Endothelial cell of umbilical vein (primary cell): ENCODE data around the gene EGFL6. TPM values are rescaled to one million over a fixed set of nuclear protein-coding genes. Genes with fewer than 3 reads are reported as not detected.

ENCODE experiments used
- BruUV-seq: library from RNA; stranded (reverse); fragments of 400-500 nt; replicated peaks from 2 replicates; lab custom pipeline; 2021; lab: Mats Ljungman, UMichigan
- CTCF ChIA-PET: fragments of 300-600, 350-600 bp; sonication (Branson Sonifier 250); formaldehyde crosslinking; loops from one replicate; lab custom pipeline; 2021; ENCODE audit warnings: antibody characterized with exemption, inconsistent platforms; lab: Charles Lee
- POLR2A ChIA-PET: fragments of 300-600, 350-600 bp; sonication (Branson Sonifier 250); formaldehyde crosslinking; loops from one replicate; lab custom pipeline; 2021; ENCODE audit warnings: antibody characterized with exemption, inconsistent platforms; lab: Charles Lee
- DNase-seq: peaks from one replicate; pipeline ENCODE4 v3.0.0-alpha.2; 2011; ENCODE audit warnings: low read depth, low spot score
- FAIRE-seq: peaks from 2 replicates; lab custom pipeline; 2011; peaks lifted over from hg19 to GRCh38; lab: Jason Lieb, UNC
- H2AFZ ChIP-seq: 2 replicates; pipeline ENCODE4 v1.6.0; 2012; ENCODE audit warnings: low read depth, low read length, control low read depth, inconsistent platforms
- H3K27ac ChIP-seq: 2 replicates; pipeline ENCODE4 v1.5.1; 2011; ENCODE audit warnings: low read depth, mild to moderate bottlenecking, control low read depth, low read length, moderate library complexity; ENCODE audit not compliant: insufficient read depth
- H3K27me3 ChIP-seq, 2 experiments: 2 replicates each; pipeline versions ENCODE4 v1.6.0 to v1.6.1; 2011; ENCODE audit warnings: low read length in 2 of 2, mixed read lengths in 1 of 2; ENCODE audit not compliant: control insufficient read depth in 2 of 2, insufficient read depth in 2 of 2
- H3K36me3 ChIP-seq, 2 experiments: 2 replicates in 1 of 2; 3 replicates in 1 of 2; pipeline ENCODE4 v1.5.1; 2011; ENCODE audit warnings: low read length in 2 of 2, mild to moderate bottlenecking in 1 of 2, moderate library complexity in 1 of 2; ENCODE audit not compliant: control insufficient read depth in 2 of 2, insufficient read depth in 2 of 2; ENCODE audit errors: extremely low read depth in 1 of 2
- H3K4me1 ChIP-seq: 3 replicates; pipeline ENCODE4 v1.5.1; 2011; ENCODE audit warnings: mild to moderate bottlenecking, low read length; ENCODE audit not compliant: control insufficient read depth, insufficient read depth; ENCODE audit errors: extremely low read depth
- H3K4me2 ChIP-seq: 2 replicates; pipeline ENCODE4 v1.6.1; 2011; ENCODE audit warnings: low read length, control low read depth, mixed read lengths; ENCODE audit not compliant: insufficient read depth
- H3K4me3 ChIP-seq, 3 experiments: fragments of 200-600 bp in 1 of 3; sonication (generic), shearing (Covaris generic) in 1 of 3; replicated peaks in 1 of 3; 2 replicates each; pipeline ENCODE4 v1.5.1; 2011 to 2016; ENCODE audit warnings: control low read depth in 3 of 3, low read length in 3 of 3, mild to moderate bottlenecking in 2 of 3, inconsistent platforms in 1 of 3, low read depth in 1 of 3, moderate library complexity in 1 of 3; ENCODE audit not compliant: insufficient read depth in 1 of 3
- H3K79me2 ChIP-seq: 2 replicates; pipeline ENCODE4 v1.6.0; 2012; ENCODE audit warnings: low read length, inconsistent platforms; ENCODE audit not compliant: control insufficient read depth, insufficient read depth
- H3K9ac ChIP-seq: replicated peaks from 2 replicates; pipeline ENCODE3; 2011; ENCODE audit warnings: low read length, control low read depth; ENCODE audit not compliant: insufficient read depth; ENCODE audit errors: extremely low read depth
- H3K9me1 ChIP-seq: replicated peaks from 3 replicates; pipeline ENCODE4 v1.6.0; 2011; ENCODE audit warnings: mild to moderate bottlenecking, low read length; ENCODE audit not compliant: control insufficient read depth, insufficient read depth; ENCODE audit errors: extremely low read depth
- H3K9me3 ChIP-seq: replicated peaks from 2 replicates; pipeline ENCODE4 v1.5.1; 2012; ENCODE audit warnings: low read length, inconsistent platforms; ENCODE audit not compliant: control insufficient read depth, insufficient read depth
- H4K20me1 ChIP-seq: replicated peaks from 2 replicates; pipeline ENCODE3; 2011; ENCODE audit warnings: mild to moderate bottlenecking, low read length; ENCODE audit not compliant: control insufficient read depth, insufficient read depth; ENCODE audit errors: extremely low read depth
- CTCF ChIP-seq, 2 donors: IDR thresholded peaks; 1 replicate in 1 of 2; 2 replicates in 1 of 2; pipeline ENCODE4 v1.5.1; 2011; ENCODE audit warnings: low read length in 2 of 2, mild to moderate bottlenecking in 2 of 2, moderate library complexity in 2 of 2, control low read depth in 1 of 2, inconsistent platforms in 1 of 2, low read depth in 1 of 2; ENCODE audit not compliant: insufficient read depth in 1 of 2; ENCODE audit errors: extremely low read depth in 1 of 2
- EZH2 ChIP-seq: IDR thresholded peaks from 2 replicates; pipeline ENCODE4 v1.6.1; 2012; ENCODE audit warnings: borderline replicate concordance, low read depth, mild to moderate bottlenecking, moderate library complexity, low read length, inconsistent platforms; ENCODE audit not compliant: severe bottlenecking
- FOS ChIP-seq: IDR thresholded peaks from 2 replicates; pipeline ENCODE4 v1.6.1; 2011; ENCODE audit warnings: mild to moderate bottlenecking, low read length, moderate library complexity, borderline replicate concordance; ENCODE audit not compliant: insufficient read depth
- GATA2 ChIP-seq: IDR thresholded peaks from 2 replicates; pipeline ENCODE4 v1.7.0; 2011; ENCODE audit warnings: low read depth, mild to moderate bottlenecking, moderate library complexity, mixed read lengths, low read length; ENCODE audit not compliant: insufficient read length, insufficient read depth
- JUN ChIP-seq: IDR thresholded peaks from 2 replicates; pipeline ENCODE4 v1.6.1; 2011; ENCODE audit warnings: borderline replicate concordance, low read depth; ENCODE audit not compliant: insufficient read length, insufficient read depth
- MAX ChIP-seq: IDR thresholded peaks from 2 replicates; pipeline ENCODE4 v1.6.1; 2011; ENCODE audit not compliant: insufficient read depth, insufficient read length
- MYC ChIP-seq: IDR thresholded peaks from one replicate; pipeline ENCODE4 v1.6.1; 2011; ENCODE audit warnings: mild to moderate bottlenecking, low read depth, low read length
- POLR2A ChIP-seq: IDR thresholded peaks from 2 replicates; pipeline ENCODE4 v1.6.1; 2012; ENCODE audit warnings: low read depth, mild to moderate bottlenecking, control low read depth, low read length
- POLR2AphosphoS5 ChIP-seq: IDR thresholded peaks from 2 replicates; pipeline ENCODE4 v1.6.1; 2012; ENCODE audit warnings: low read depth, mild to moderate bottlenecking, control low read depth, low read length, moderate library complexity; ENCODE audit not compliant: insufficient read depth
- dilution Hi-C: fragments of 300-500 bp; cut with MboI; formaldehyde crosslinking; loops from one replicate; pipeline ENCODE4 v1.15.0; 2019; ENCODE audit warnings: low sequenced_read_pairs; ENCODE audit not compliant: extremely low pct_ligation_motif_present
- intact Hi-C: fragments of 100-400 bp; cut with micrococcal nuclease; formaldehyde crosslinking; loops from one replicate; pipeline ENCODE4 v1.10.0; 2022
- polyA plus RNA-seq, 4 experiments: library from polyadenylated mRNA; depleted of rRNA in 3 of 4; stranded (reverse) in 3 of 4; unstranded in 1 of 4; fragments of >200 nt; gene quantifications; 2 replicates each; pipeline versions ENCODE4 v1.2.1 to v1.2.3, GENCODE V29; 2011 to 2012; ENCODE audit warnings: missing spikeins in 1 of 4
- total RNA-seq: library from RNA; stranded (reverse); gene quantifications from 2 replicates; pipeline ENCODE4 v1.2.3, GENCODE V29; 2021

EGFL6 gene
- total and polyA plus RNA-seq, 2 donors (not counting 3 experiments of a cell fraction or from before 2014, with no cell fraction given): not detected

- H3K9me1 ChIP-seq: no peaks in the 10 kb centered on the region
- H3K4me3 ChIP-seq: no peak overlapping the region
- POLR2A ChIA-PET: no interaction called here
- H3K36me3 ChIP-seq: no peaks in the 10 kb centered on the region
- TF ChIP-seq FOS (no peak), MYC (no peak), POLR2A (no peak), EZH2 (no peak), GATA2 (no peak), POLR2AphosphoS5 (no peak), CTCF (IDR thresholded peaks at IDR 0.05; ENCODE audit: extremely low read depth in 1 of 2, insufficient read depth in 1 of 2, low read depth in 1 of 2, low read length in 2 of 2) (no peak), MAX (no peak), JUN (no peak)
- no peaks in the 10 kb centered on the region for H3K79me2 ChIP-seq
- H3K27ac ChIP-seq: no peak overlapping the region
- no peaks in the 10 kb centered on the region for H3K9me3 ChIP-seq
- H3K27me3 ChIP-seq: peaks cover 14 to 26% of the 10 kb centered on the region in 2 experiments
- H3K9ac ChIP-seq: no peak overlapping the region
- DNase-seq: no peak
- no peaks in the 10 kb centered on the region for H3K4me1 ChIP-seq
- H4K20me1 ChIP-seq: no peaks in the 10 kb centered on the region
- no peak overlapping the region for H3K4me2 ChIP-seq
- H2AFZ ChIP-seq: no peak overlapping the region
- FAIRE-seq: no peak
- CTCF ChIA-PET: no interaction called here
- no TSS peak for BruUV-seq
- intact Hi-C loops: no loop called here
- dilution Hi-C loops: no loop called here
Observed at GRCh38 chrX:13571136-13571535, 1.7 kb downstream of the EGFL6 start.
